NOMO-1 treated with DMSO at 0.1 percent for 48 hours (cell line): ENCODE measurements around the gene STX2.

Experiments used
- DNase-seq: peaks from one replicate; lab custom pipeline; 2025; ENCODE audit not compliant: unreplicated experiment; lab: John Stamatoyannopoulos, UW

STX2 gene

GRCh38 chr12:130831876-130832405 lies 7.1 kb downstream of the STX2 start:
- DNase-seq, result no peak

DNA sequence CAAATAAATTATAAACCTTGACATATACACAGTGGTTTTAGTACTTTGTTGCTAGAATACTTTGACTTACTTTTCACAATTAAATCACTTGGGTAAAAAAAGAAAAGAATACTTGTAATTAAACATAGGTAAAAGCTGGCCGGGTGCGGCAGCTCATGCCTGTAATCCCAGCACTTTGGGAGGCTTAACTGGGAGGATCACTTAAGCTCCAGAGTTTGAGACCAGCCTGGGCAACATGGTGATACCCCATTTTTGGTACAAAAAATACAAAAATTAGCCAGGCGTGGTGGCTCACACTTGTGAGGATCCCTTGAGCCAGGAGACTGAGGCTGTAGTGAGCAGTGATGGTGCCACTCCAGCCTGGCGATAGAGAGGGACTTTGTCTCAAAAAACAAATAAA lies 7.8 kb downstream of the STX2 start:
- DNase-seq, result no peak

- no peak for DNase-seq
These were observed 8.9 kb downstream of the STX2 start for GRCh38 chr12:130830246-130830551.

DNA sequence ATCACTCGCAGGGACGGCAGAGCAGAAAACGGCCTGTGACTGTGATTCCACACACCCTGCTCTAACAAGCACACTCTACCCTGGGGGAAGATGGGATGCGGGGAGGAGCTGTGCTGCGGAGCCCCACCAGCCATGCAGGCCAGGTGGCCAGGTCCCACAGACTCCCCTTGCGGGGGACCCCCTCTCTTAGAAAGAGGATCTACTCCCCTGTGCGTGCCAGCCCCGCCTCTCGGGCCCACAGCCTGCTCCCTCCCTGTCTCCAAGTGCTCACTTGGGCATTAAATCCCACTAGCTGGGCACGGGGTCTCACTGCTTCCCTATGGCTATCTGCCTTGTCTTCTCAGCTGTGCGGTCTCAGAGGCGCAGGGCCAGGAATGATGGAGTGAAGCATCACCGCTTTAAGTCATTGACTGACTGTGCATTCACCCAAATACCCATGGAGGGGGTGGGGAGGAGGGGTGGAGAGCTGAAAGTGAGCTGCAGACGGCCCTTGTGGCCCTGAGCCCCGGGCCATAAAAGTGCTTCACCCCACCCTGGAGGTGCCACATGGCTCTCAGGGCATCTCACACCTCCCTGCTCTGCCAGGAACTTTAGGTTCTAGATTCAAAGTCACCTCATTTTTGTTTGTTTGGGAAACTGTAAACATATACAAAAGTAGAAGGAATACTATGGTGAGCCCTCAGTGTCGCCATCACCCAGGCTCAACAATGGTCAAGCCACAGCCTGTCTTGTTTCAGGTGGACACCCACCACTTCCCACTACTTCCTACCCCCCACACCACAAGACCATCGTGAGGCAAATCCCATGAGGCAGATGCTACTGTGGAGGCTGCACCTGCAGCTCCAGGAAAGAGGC lies 9.4 kb downstream of the STX2 start:
- no peak for DNase-seq

GRCh38 chr12:130828895-130829294 lies 10.2 kb downstream of the STX2 start:
- DNase-seq, result no peak

DNA sequence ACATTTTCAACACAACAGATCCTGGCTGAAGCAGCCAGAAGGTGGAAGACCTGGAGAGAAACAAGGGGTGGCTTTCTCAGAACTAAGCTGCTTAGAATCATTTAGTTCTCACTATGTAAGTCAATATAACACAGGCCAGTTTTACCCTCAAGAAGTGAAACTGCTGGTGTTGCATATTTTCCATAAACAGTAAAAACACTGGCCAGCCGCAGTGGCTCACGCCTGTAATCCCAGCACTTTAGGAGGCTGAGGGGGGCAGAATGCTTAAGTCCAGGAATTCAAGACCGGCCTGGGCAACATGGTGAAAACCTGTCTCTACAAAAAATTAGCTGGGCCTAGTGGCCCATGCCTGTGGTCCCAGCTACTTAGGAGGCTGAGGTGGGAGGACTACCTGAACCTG lies 11.6 kb downstream of the STX2 start:
- no peak for DNase-seq

DNA sequence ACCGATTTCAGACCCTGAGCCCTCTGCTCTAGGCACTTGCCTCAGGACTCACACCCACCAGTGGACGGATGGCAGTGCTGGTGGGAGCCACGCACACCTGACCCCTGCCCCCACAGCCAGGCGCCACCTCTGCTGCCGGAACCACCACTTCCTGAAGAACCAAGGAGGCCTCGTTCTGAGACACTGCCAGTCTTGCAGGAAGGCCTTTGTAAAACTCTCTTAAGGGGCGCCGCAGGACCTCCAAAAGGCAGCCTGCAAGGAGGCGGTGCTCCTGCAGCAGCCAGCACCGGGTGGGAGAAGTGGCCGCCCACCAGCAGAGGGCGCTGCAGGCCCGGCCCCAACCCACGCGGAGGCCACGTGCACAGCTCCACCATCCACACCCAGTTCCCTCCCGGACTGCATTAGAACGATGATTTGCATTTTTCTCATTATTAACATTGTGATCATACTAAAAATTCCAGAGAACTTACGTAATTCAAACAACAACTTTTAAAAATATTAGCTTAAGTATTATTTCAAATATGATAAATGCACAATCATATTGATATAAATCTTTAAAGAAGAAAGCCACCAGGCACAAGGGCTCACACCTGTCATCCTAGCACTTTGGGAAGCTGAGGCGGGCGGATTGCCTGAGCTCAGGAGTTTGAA lies 12.8 kb downstream of the STX2 start:
- DNase-seq, result peak; percentile 5

DNA sequence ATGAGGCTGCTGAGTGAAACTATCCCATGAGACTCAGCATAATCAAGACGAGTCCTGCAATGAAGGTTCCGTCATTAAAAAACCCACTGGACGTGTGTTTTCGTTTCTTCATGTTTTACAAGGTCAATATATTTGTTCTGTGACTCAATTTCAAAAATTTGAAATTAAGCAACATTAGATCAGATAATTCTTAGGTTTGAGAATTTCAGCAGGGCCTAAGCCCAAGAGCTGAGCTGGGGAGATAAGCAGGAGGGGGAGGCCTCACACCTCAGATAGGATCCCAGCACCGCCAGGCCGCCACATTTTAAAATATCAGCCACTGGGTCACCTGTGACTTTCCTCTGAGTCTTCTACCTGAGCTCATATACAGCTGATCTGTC lies 13.3 kb downstream of the STX2 start:
- no peak for DNase-seq

DNA sequence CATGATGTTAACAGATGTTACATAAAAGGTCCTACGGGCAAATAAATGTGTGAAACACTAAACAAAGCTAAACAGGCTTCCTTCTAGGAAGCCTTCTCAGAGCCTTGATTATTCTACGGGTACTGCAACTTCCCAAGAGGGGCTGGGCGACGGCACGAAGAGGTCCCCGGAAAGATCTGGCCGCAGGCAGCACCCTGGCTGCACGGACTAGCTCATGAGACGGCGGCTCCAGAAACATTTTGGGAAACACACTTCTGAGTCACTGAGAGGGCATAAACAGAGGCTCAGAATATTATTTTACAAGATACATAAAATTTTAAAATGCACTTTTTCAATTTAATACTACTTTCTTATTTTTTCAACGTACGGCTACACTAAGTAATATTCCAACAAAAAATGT lies 19.4 kb downstream of the STX2 start:
- DNase-seq, result no peak

DNA sequence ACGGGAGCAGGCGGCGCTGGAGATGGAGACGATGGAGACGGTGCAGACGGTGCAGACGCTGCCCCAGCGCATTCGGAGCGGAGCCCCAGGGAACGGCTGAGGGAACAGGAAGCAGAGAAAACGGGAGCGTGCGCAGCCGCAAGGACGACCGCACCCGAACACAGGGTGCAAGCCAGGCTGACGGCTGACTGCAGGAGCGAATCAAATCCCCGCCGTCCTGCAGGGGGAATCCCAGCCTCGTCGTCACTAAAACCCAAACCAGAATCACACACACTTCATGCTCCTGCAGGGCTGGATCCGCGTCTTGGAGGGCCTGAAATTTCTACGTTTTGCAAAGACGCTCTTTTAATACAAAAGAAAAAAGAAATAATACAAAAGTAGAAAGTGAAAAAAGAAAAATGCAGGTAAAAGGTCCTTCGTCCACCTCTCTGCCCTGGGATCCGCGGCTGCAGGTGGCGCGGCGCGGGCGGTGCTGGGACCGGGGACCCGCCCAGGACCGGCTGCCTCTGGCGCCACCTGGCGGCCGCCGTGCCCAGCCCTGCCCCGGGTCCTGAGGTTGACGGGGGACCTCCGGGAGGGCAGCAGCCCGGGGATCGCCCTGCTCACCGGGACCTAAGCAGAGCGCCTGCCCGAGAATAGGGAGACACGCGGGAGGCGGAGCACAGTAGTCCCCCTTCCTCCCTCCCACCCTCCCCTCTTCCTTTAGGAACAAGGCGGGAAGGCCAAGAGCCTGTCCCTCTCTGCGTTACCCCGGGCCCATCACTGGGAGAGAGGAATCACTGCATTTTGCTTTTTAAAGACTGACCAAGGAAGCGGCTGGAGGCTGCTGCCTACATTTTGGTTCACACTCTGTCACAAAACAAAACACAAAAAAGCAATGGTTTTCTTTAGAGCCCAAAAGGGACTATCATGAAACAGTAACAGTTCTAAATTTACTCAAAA lies 20.1 kb downstream of the STX2 start:
- peak; percentile 31 for DNase-seq

GRCh38 chr12:130818272-130818634 lies 20.8 kb downstream of the STX2 start:
- DNase-seq, result no peak

GRCh38 chr12:130817804-130818203 lies 21.2 kb downstream of the STX2 start:
- DNase-seq, result no peak

DNA sequence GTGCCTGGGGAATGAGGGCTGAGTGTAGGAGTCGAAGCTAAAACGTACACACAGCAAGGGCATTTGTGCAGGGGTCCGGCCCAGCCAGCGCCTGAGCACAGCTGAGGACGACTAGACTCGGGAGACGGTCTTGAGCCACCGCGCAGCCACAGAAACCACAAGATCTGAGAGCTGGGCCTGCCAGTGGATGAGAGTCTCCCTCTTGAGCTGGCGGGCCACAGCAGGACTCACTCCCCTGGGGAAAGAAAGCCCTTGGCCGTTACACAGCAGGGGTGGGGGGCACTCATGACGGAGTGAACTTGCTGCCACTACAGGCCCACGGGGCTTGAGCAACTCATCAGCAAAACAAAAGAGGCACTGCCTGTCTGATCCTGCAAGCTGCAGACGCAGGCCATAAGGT lies 23.0 kb downstream of the STX2 start:
- DNase-seq, result no peak

GRCh38 chr12:130815028-130815741 lies 23.9 kb downstream of the STX2 start:
- no peak for DNase-seq

DNA sequence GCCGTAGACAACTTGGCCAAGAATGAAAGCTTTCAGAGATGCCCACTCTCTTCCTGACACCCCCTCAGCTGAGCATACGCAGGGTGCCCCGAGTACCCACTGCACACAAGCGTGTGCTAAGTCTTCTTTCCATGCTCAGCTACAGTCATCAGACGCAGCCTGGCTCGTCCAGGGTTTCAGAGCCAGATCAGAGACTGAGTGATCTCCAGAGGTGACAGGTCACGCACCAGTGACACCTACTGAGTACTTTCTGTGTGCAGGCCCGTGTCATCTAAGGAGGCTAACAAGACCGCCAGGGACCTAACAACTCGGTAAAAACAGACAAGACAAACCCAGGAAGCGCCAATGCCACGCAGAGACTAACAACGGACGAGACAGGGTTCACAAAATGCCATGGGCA lies 25.1 kb downstream of the STX2 start:
- no peak for DNase-seq

DNA sequence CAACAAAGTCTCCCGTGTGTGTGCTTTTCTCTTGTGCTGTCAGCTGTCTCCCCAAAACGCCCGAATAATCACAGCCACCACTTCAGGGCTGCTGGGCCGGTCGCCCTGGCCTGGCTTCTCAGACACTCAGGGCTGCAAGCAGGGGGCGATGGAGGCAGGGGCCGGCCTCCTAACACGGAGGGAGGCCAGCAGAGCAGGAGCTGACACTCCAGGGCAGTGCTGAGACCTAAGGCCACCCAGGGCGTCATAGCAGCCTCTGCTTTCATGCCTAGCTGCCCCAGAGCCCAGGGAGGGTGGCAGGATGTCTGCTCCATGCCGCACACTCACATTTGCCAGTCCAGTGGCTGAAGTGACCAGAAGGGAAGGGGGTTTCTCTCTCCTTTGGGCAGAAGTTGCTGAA lies 25.6 kb downstream of the STX2 start:
- no peak for DNase-seq

DNA sequence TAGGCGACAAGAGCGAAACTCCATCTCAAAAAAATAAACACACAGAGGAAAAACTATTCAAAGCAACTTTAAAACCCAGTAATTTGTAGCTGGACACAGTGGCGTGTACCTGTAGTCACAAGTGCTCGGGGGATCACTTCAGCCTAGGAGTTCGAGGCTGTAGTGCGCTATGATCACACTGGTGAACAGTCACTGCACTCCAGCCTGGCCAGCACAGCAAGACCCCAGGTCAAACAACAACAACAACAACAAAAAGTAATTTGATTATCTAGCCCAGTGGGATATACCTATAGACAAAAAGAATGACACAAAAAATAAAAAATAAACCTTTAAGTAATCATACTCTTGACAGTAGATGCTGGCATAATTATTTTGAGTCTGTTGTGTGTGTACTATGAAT lies 29.3 kb downstream of the STX2 start:
- no peak for DNase-seq

GRCh38 chr12:130807309-130807708 lies 31.7 kb downstream of the STX2 start:
- DNase-seq, result no peak

- DNase-seq, result no peak
These were observed 32.5 kb downstream of the STX2 start for GRCh38 chr12:130806574-130806973.

DNA sequence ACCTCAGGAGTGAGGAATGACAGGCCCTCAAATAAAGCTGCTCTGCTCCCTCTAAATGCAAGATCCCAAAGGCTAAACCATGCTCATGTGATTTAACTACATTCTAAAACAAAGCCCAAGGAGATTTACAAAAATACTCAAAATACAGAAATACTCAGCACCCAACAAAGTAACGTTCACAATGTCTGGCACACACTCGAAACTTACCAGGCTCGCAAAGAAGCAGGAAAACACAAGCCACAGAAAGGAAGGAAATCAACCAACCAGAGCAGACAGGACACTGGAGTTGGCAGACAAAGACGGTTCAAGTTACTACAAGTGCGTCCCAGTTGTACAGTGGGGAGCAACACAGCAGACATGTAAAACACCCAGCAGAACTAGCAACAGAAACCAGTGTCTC lies 33.4 kb downstream of the STX2 start:
- DNase-seq, result no peak

- no peak for DNase-seq
These were observed 34.8 kb downstream of the STX2 start for GRCh38 chr12:130804216-130804615.
